HG03196 (cell line): ENCODE measurements around the gene ACER3.

Experiments
- ATAC-seq: cut with Tn5 transposase; IDR thresholded peaks from one replicate; pipeline ENCODE4 v1.9.1; 2021; ENCODE audit not compliant: unreplicated experiment

Gene ACER3

DNA sequence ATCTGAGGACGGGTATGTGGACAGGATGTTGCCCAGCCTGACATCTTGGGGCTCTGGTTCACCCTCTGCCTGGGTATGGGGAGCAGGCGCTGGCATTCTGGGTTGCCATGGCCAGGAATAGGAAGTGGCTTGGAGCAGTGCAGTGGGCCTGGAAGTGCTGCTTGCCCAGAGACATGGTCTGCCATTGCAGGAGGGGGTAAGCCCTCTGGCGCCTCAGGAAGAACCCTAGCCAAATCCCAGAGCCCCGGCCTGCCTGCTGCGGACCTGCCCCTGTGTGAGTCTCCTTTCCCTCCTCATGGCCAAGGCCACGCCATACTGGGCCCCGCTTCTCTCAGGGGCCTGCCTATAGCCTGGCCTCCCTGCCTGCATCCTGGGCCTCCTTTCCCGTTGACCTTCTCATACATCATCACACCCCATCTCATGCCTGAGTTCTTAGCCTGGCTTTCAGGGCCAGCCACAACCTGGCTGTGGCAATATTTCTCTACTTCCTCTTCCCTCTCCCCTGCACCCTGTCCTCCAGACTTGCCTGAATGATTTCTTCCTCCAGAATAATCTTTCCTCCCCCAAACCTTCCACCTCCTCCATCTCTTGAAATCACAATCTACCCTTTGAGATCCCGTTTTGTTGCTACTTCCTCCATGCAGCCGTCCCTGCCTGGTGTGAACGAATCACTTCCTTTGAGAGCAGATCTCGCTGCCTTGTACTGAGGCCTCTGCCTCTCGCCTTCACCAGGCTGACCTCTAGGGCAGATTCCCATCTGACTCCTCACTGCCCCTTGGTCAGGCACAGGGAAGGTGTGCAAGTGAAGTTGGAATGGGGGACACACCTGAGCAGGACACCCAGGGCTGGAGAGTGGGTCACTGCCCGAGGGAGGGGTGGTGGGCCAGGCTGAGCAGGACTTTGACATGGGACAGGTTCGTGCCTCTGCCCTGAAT lies 211.2 kb downstream of the ACER3 start:
- ATAC-seq = no peak

- ATAC-seq = no peak
Measured at GRCh38 chr11:77072851-77073327, 212.2 kb downstream of the ACER3 start.

DNA sequence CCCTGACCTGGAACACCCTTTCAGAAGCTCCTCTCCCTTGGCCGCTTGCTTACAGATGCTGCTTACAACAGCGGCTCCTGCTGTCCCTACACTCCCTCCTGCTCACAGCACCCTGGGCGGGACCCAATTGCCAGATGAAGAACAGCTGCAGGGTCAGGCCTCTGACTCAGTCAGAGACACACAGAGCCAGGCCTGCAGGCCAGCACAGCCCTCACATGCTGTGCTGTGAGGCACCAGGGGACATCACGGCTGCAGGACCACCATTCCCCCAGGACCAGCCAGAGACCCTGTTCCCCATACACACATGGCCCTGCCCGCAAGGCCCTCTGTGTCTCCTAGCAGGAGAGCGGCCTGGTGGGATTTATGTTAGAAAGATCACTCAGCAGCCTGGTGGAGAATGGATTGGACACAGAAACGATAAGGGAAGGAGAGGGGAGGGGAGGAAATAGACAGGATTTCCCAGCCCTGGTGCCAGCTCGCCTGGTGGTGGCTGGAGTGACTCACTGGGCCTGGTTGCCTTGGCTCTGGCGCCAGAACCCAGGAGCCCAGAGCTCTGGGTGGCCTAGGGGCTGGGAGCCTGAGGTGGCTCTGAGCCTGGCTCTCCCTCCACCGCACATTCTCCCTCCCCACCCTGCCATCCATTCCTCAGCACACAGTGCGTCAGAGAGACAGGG lies 212.7 kb downstream of the ACER3 start:
- ATAC-seq = no peak

DNA sequence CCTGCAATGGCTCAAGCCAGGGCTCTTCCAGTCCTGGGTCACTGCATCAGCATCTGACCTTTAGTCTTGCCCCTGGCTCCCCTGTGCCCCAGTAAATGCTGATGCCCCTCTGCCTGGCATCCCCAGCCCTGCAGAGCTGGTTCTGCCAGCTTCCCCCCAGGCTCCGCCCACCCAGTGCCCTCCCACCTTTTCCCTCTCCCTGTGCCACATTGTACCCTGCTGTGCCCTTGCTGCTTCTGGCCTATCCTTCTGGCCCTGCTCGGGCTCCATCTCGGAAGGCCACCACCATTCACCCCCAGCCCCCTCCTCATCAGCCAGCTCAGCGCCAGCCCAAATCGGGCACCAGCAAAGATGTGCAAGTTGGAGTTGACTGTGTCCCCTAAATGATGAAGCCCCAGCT lies 213.5 kb downstream of the ACER3 start:
- no peak for ATAC-seq

- no peak for ATAC-seq
Measured at GRCh38 chr11:77074626-77075221, 214.0 kb downstream of the ACER3 start.

DNA sequence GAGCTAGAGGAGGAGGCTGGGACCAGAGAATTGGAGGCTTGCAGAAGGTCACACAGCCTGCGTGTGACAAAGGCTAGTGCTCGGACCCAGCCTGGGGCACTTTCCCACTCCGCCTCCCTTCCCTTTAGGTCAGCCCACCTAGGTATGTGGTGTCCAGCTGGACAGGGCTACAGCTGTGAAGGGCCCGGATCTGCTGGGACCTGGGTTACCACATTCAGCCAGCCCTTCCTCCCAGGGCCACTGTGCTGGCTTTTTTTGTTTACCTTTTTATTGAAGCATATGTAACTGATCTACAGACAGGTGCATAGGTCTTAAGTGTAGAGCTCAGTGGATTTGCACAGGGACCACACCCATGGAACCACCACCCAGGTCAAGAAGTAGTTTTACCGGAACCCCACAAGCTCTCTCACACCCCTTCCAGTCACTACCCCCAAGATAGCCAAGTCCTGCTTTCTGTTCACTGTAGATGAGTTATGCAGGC lies 214.7 kb downstream of the ACER3 start:
- no peak for ATAC-seq
